OCI-LY3 (cell line): ENCODE measurements around the gene NUP210L.

Source experiments
- H2AFZ ChIP-seq: fragments of 200-600, 300-600 bp; shearing (Covaris generic); 2 replicates; pipeline ENCODE4 v1.6.0; 2014; ENCODE audit warnings: antibody characterized with exemption, low read depth, low read length
- H3K27ac ChIP-seq: fragments of 200-600, 300-600 bp; sonication (generic); 2 replicates; pipeline ENCODE4 v1.5.1; 2014; ENCODE audit warnings: mild to moderate bottlenecking, low read length, moderate library complexity, mixed read lengths
- H3K27me3 ChIP-seq: fragments of 200-600, 300-600 bp; sonication (generic); 2 replicates; pipeline ENCODE4 v1.6.1; 2014; ENCODE audit warnings: low read depth, low read length, mixed read lengths
- H3K36me3 ChIP-seq: fragments of 200-600, 300-600 bp; sonication (generic); replicated peaks from 2 replicates; pipeline ENCODE3; 2014; ENCODE audit warnings: low read depth, low read length, mixed read lengths
- H3K4me1 ChIP-seq: fragments of 300-600, 200-600 bp; sonication (generic); 2 replicates; pipeline ENCODE4 v1.6.1; 2014; ENCODE audit warnings: low read length, mixed read lengths
- H3K4me2 ChIP-seq: fragments of 200-600, 300-600 bp; sonication (generic); 2 replicates; pipeline ENCODE4 v1.6.1; 2014; ENCODE audit warnings: low read length, mixed read lengths
- H3K4me3 ChIP-seq: fragments of 300-600, 200-600 bp; sonication (generic); 2 replicates; pipeline ENCODE4 v1.5.1; 2014; ENCODE audit warnings: antibody characterized with exemption, mild to moderate bottlenecking, low read length, moderate library complexity
- H3K79me2 ChIP-seq: fragments of 300-600, 200-600 bp; shearing (Covaris generic); 2 replicates; pipeline ENCODE4 v1.6.1; 2014; ENCODE audit warnings: mild to moderate bottlenecking, low read length, mixed read lengths
- H3K9ac ChIP-seq: fragments of 300-600, 200-600 bp; shearing (Covaris generic); 2 replicates; pipeline ENCODE4 v1.6.0; 2014; ENCODE audit warnings: mild to moderate bottlenecking, low read length, moderate library complexity
- H3K9me3 ChIP-seq: fragments of 200-600, 300-600 bp; shearing (Covaris generic); 2 replicates; pipeline ENCODE4 v1.6.1; 2014; ENCODE audit warnings: low read length, mixed read lengths; ENCODE audit not compliant: insufficient read depth
- H4K20me1 ChIP-seq: fragments of 200-600, 300-600 bp; sonication (generic); 2 replicates; pipeline ENCODE4 v1.6.1; 2016; ENCODE audit warnings: low read length, mixed read lengths; ENCODE audit not compliant: insufficient read depth
- CTCF ChIP-seq: fragments of 200-600, 300-600 bp; sonication (generic); IDR thresholded peaks from 2 replicates; pipeline ENCODE4 v1.5.1; 2014; ENCODE audit warnings: antibody characterized with exemption, low read length, low read depth
- EZH2phosphoT487 ChIP-seq: fragments of 200-600 bp; shearing (Covaris generic); IDR thresholded peaks from 2 replicates; pipeline ENCODE4 v1.6.1; 2018; ENCODE audit warnings: antibody characterized with exemption, mixed run types, low read depth

NUP210L gene

GRCh38 chr1:154097873-154098272 lies 57.0 kb downstream of the NUP210L start:
- H3K9me3 ChIP-seq: no peaks in the 10 kb centered on the region
- no peaks in the 10 kb centered on the region for H3K27me3 ChIP-seq
- H3K4me2 ChIP-seq: no peak overlapping the region
- no peak for TF ChIP-seq EZH2phosphoT487
- no peak for TF ChIP-seq CTCF
- no peaks in the 10 kb centered on the region for H3K79me2 ChIP-seq
- no peak overlapping the region for H3K4me3 ChIP-seq
- H3K4me1 ChIP-seq: peaks cover 5% of the 10 kb centered on the region
- H3K9ac ChIP-seq: no peak overlapping the region
- H2AFZ ChIP-seq: no peak overlapping the region
- no peaks in the 10 kb centered on the region for H3K36me3 ChIP-seq
- H3K27ac ChIP-seq: no peak overlapping the region
- H4K20me1 ChIP-seq: no peaks in the 10 kb centered on the region

- Histone ChIP-seq H4K20me1 (no peaks in the 10 kb centered on the region), H3K9ac (no peak overlapping the region), H3K27ac (no peak overlapping the region), H3K4me3 (no peak overlapping the region), H3K36me3 (no peaks in the 10 kb centered on the region), H2AFZ (no peak overlapping the region), H3K4me1 (peaks cover 5% of the 10 kb centered on the region), H3K4me2 (no peak overlapping the region), H3K79me2 (no peaks in the 10 kb centered on the region), H3K27me3 (no peaks in the 10 kb centered on the region), H3K9me3 (no peaks in the 10 kb centered on the region)
- TF ChIP-seq CTCF (no peak), EZH2phosphoT487 (no peak)
These were observed 59.3 kb downstream of the NUP210L start for GRCh38 chr1:154095456-154096060.

- Histone ChIP-seq H3K9me3 (no peaks in the 10 kb centered on the region), H3K36me3 (no peaks in the 10 kb centered on the region), H3K27ac (no peak overlapping the region), H3K4me1 (peaks cover 5% of the 10 kb centered on the region), H3K4me2 (no peak overlapping the region), H3K9ac (no peak overlapping the region), H3K4me3 (no peak overlapping the region), H3K79me2 (no peaks in the 10 kb centered on the region), H3K27me3 (no peaks in the 10 kb centered on the region), H4K20me1 (no peaks in the 10 kb centered on the region), H2AFZ (no peak overlapping the region)
- TF ChIP-seq EZH2phosphoT487 (no peak), CTCF (no peak)
These were observed 60.5 kb downstream of the NUP210L start for GRCh38 chr1:154094411-154094810.

GRCh38 chr1:154093699-154094098 lies 61.2 kb downstream of the NUP210L start:
- Histone ChIP-seq H3K9ac (no peak overlapping the region), H3K36me3 (no peaks in the 10 kb centered on the region), H2AFZ (no peak overlapping the region), H3K4me1 (peaks cover 5% of the 10 kb centered on the region), H3K4me3 (no peak overlapping the region), H3K4me2 (peak overlapping the region; percentile 20; the same call in 1 of the 2 replicates), H3K9me3 (no peaks in the 10 kb centered on the region), H4K20me1 (no peaks in the 10 kb centered on the region), H3K27me3 (no peaks in the 10 kb centered on the region), H3K27ac (no peak overlapping the region), H3K79me2 (no peaks in the 10 kb centered on the region)
- TF ChIP-seq EZH2phosphoT487: no peak
- TF ChIP-seq CTCF: no peak
